Measurements from ENCODE around the gene YIPF4. TPM values are rescaled to one million over a fixed set of nuclear protein-coding genes. Genes with fewer than 3 reads are reported as not detected.
"Not testable (repeated sequence)": the region's sequence is repeated elsewhere in the genome, so short reads cannot be mapped to it uniquely, and the experiment has no call there.

The YIPF4 gene
- total RNA-seq, 1 donor from 2014 or later: 65.5 TPM

GRCh38 chr2:32355976-32356680, 78.4 kb downstream of the YIPF4 start:
- ATAC-seq: no peak
- no peaks in the 10 kb centered on the region for H3K27me3 ChIP-seq
- peak overlapping the region; percentile 96 for H3K27ac ChIP-seq
- no peaks in the 10 kb centered on the region for H3K36me3 ChIP-seq
- H3K4me1 ChIP-seq: peaks cover 31% of the 10 kb centered on the region
- TF ChIP-seq, protein P1, sequence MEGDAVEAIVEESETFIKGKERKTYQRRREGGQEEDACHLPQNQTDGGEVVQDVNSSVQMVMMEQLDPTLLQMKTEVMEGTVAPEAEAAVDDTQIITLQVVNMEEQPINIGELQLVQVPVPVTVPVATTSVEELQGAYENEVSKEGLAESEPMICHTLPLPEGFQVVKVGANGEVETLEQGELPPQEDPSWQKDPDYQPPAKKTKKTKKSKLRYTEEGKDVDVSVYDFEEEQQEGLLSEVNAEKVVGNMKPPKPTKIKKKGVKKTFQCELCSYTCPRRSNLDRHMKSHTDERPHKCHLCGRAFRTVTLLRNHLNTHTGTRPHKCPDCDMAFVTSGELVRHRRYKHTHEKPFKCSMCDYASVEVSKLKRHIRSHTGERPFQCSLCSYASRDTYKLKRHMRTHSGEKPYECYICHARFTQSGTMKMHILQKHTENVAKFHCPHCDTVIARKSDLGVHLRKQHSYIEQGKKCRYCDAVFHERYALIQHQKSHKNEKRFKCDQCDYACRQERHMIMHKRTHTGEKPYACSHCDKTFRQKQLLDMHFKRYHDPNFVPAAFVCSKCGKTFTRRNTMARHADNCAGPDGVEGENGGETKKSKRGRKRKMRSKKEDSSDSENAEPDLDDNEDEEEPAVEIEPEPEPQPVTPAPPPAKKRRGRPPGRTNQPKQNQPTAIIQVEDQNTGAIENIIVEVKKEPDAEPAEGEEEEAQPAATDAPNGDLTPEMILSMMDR (IDR thresholded peaks at IDR 0.05): no peak
- H3K9me3 ChIP-seq: no peaks in the 10 kb centered on the region
- H3K4me3 ChIP-seq: peak overlapping the region; percentile 96
- DNase-seq: no peak
- intact Hi-C loops (cut with DNase I): no loop called here

DNA sequence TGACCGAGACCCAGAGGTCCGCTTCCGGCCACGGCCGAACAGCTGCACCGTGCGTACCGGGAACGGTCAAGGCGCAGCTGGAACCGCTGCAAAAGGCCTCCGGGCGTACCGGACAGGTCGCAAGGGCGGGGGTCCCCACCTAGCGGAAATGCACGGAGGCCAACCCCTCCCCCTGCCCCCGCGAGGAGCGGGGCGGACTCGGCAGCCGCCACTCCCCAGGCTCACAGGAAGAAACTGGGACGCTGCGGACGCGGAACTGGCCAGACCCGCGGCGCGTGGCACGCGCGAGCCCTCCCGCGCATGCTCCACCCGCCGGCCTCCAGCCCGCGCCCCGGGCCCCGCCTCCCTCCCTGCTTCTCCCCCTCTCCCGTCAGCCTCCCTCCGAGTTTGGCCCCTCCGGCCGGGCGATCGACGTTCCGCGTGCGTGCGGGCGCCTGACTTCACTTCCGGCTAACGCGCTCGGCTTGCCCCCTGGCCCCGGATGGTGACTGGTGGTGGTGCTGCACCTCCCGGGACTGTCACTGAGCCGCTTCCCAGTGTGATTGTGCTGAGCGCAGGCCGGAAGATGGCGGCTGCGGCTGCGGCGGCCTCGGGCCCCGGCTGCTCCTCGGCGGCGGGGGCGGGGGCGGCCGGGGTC, 79.1 kb downstream of the YIPF4 start, which contains the start of gene BIRC6:
Gene BIRC6 (plus strand): TSS at position 343 of the 637 bp plus-strand sequence. CDS start 139 bp downstream, at position 482.
- peak; percentile 98 for ATAC-seq
- peak within 1 kb of the TSS; percentile 96 for H3K27ac ChIP-seq
- intact Hi-C loops (cut with DNase I): no loop called here

DNA sequence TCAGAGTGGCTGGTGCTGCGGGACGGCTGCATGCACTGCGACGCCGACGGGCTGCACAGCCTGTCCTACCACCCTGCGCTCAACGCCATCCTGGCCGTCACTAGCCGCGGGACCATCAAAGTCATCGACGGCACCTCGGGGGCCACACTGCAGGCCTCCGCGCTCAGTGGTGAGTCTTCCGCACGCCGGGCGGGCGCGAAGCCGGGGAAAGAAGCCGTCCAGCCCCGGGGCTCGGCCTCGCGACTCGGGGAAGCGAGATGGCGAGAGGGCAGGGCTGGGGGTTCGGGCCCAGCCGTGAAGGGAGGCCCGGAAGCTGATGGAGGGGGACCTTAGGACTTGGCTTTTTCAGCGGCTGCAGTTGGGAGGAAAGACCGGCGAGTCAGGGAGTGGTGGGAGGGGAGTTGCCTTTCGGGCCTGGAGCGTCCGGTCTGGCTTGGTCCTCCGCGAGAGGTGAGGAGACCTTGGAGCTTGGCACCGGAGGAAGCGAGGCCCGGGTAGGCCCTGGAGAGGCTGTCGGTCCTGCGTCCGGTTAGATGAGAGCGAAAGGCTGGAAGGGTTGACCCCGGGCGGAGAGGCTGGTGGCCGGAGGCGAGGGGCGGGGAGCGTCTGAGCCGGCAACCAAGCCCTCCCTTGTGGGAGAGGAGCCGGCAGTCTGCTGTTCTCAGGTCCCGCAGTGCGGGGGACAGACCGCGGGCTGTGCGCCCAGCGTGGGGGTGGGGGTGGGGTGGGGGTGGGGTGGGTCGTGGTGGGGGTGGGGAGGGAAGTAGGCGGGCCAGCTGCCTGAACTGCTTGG, 79.8 kb downstream of the YIPF4 start:
- peaks cover 31% of the 10 kb centered on the region for H3K4me1 ChIP-seq
- peak overlapping the region; percentile 96 for H3K27ac ChIP-seq
- peak; percentile 4 for ATAC-seq
- H3K9me3 ChIP-seq: no peaks in the 10 kb centered on the region
- intact Hi-C loops (cut with DNase I): no loop called here
- H3K4me3 ChIP-seq: peak overlapping the region; percentile 96
- TF ChIP-seq, protein P1 (IDR thresholded peaks at IDR 0.05): no peak
- H3K36me3 ChIP-seq: no peaks in the 10 kb centered on the region
- H3K27me3 ChIP-seq: no peaks in the 10 kb centered on the region
- peak; percentile 76 for DNase-seq

More for the DNA sequence above, 79.1 kb downstream of the YIPF4 start, which contains the start of gene BIRC6:
- DNase-seq: peak; percentile 100
- Histone ChIP-seq H3K27me3 (no peaks in the 10 kb centered on the region), H3K4me3 (peak within 1 kb of the TSS; percentile 96), H3K36me3 (no peaks in the 10 kb centered on the region), H3K4me1 (peaks cover 31% of the 10 kb centered on the region), H3K9me3 (no peaks in the 10 kb centered on the region)
- TF ChIP-seq, protein P1 (IDR thresholded peaks at IDR 0.05): no peak

DNA sequence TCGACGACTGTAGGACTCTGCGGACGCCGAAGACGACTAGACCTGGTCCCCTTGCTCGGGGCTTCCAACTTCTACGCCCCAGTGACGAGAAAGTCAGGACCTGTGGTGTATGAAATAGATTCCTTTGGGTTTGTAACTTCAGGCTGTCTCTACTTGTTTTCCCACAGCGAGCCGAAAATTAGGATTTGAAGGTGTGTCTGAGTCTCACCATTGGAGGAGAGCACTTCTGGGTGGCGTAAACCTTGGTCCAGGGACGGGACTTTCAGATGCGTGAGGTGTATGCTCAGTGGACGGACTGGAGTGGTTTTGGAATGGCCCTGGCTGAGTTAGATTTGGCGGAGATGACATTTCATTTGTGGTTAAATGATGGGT, 80.4 kb downstream of the YIPF4 start:
- peaks cover 31% of the 10 kb centered on the region for H3K4me1 ChIP-seq
- no peaks in the 10 kb centered on the region for H3K27me3 ChIP-seq
- ATAC-seq (no peak), DNase-seq (no peak)
- no peaks in the 10 kb centered on the region for H3K36me3 ChIP-seq
- intact Hi-C loops (cut with DNase I): no loop called here
- H3K4me3 ChIP-seq: peak overlapping the region; percentile 96
- TF ChIP-seq, protein P1 (IDR thresholded peaks at IDR 0.05): no peak
- no peaks in the 10 kb centered on the region for H3K9me3 ChIP-seq
- peak overlapping the region; percentile 66 for H3K27ac ChIP-seq

DNA sequence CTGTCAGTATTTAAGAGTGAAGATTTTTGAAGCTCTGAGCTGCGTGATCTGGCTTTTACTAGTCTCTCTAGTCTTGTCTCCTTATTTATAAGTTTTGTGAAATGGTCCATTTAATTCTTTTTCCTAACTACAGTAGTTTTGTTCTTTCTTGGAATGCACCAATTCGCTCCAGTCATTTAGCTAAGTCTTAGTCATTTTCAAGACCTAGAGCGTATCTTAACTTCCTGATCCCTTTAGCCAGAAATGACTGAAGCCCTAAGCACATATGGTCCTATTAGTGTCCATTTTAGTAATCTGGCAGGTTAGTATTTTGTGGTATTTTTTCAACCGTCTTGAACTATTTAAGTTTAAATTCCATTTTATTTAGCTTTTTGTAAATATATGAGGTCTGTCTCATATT, 82.7 kb downstream of the YIPF4 start:
- Histone ChIP-seq H3K36me3 (no peaks in the 10 kb centered on the region), H3K9me3 (no peaks in the 10 kb centered on the region), H3K27me3 (no peaks in the 10 kb centered on the region), H3K27ac (no peak overlapping the region), H3K4me3 (no peak overlapping the region), H3K4me1 (peaks cover 51% of the 10 kb centered on the region)
- intact Hi-C loops (cut with DNase I): no loop called here
- DNase-seq: no peak
- TF ChIP-seq, protein P1 (IDR thresholded peaks at IDR 0.05): no peak
- ATAC-seq: no peak

DNA sequence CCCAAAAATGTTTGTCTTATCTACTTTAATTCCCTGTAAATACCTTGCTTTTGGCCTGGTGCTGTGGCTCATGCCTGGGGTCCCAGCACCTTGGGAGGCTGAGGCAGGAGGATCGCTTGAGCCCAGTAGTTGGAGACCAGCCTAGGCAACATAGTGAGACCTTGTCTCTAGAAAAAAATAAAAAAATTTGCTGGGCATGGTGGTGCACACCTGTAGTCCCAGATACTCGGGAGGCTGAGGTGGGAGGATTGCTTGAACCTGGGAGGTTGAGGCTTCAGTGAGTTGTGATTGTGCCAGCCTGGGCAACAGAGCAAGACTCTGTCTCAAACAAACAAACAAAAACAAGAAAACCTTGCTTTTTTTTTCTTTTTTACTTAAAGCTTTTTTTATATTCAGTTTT, 85.3 kb downstream of the YIPF4 start:
- H3K27ac ChIP-seq; intact Hi-C loops (cut with DNase I); H3K4me3 ChIP-seq; H3K27me3 ChIP-seq; H3K36me3 ChIP-seq; ATAC-seq; DNase-seq; H3K9me3 ChIP-seq: not testable (repeated sequence)
- H3K4me1 ChIP-seq: peaks cover 53% of the 10 kb centered on the region

Measured in upper lobe of right lung (tissue), 1 donor.